Measurements from ENCODE around the gene PAM16.

PAM16 gene

DNA sequence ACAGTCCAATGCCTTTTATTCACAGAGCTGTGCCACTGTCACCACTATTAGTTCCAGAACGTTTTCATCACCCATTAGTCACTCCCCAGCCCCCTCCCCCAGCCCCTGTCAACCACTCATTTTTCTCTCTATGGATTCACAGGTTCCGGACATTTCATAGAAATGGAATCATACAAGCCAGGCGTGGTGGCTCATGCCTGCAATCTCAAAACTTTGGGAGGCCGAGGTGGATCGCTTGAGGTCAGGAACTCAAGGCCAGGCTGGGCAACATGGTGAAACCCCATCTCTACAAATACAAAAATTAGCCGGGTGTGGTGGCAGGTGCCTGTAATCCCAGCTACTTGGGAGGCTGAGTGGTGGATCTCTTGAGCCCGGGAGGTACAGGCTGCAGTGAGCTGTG is 759 bp upstream of the PAM16 start:
- TF ChIP-seq, protein P1, sequence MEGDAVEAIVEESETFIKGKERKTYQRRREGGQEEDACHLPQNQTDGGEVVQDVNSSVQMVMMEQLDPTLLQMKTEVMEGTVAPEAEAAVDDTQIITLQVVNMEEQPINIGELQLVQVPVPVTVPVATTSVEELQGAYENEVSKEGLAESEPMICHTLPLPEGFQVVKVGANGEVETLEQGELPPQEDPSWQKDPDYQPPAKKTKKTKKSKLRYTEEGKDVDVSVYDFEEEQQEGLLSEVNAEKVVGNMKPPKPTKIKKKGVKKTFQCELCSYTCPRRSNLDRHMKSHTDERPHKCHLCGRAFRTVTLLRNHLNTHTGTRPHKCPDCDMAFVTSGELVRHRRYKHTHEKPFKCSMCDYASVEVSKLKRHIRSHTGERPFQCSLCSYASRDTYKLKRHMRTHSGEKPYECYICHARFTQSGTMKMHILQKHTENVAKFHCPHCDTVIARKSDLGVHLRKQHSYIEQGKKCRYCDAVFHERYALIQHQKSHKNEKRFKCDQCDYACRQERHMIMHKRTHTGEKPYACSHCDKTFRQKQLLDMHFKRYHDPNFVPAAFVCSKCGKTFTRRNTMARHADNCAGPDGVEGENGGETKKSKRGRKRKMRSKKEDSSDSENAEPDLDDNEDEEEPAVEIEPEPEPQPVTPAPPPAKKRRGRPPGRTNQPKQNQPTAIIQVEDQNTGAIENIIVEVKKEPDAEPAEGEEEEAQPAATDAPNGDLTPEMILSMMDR (IDR thresholded peaks at IDR 0.05) = no peak
- Histone ChIP-seq H3K79me2 (no peaks in the 10 kb centered on the region), H2AFZ (peak overlapping the region; percentile 49), H3K36me3 (ENCODE audit: control insufficient read depth, insufficient read depth, low read length) (no peaks in the 10 kb centered on the region), H3K9me3 (ENCODE audit: control insufficient read depth, low read length) (no peaks in the 10 kb centered on the region), H3K4me3 (ENCODE audit: low read depth, low read length) (no peak overlapping the region), H3K4me1 (peaks cover 4% of the 10 kb centered on the region), H3K27me3 (ENCODE audit: control insufficient read depth, insufficient read depth, low read length) (no peaks in the 10 kb centered on the region), H3K27ac (no peak overlapping the region), H3K9ac (no peak overlapping the region), H3K4me2 (ENCODE audit: low read length) (no peak overlapping the region)

DNA sequence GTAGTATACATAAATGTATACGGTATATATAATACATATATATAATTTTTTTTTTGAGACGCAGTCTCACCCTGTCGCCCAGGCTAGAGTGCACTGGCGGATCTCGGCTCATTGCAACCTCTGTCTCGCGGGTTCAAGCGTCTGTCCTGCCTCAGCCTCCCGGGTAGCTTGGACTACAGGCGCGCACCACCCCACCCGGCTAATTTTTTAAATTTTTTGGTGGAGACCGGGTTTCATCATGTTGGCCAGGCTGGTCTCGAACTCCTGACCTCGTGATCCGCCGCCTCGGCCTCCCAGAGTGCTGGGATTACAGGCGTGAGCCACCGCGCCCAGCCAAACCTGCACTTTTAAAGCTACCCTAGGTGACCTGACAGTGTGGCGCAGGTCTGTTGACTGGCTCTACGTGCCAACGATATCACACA is 745 bp downstream of the PAM16 start:
- H3K4me2 ChIP-seq (ENCODE audit: low read length) = peak overlapping the region; percentile 93
- peak overlapping the region; percentile 52 for H3K27ac ChIP-seq
- H3K79me2 ChIP-seq = no peaks in the 10 kb centered on the region
- H3K4me1 ChIP-seq = peaks cover 4% of the 10 kb centered on the region
- H3K9me3 ChIP-seq (ENCODE audit: control insufficient read depth, low read length) = no peaks in the 10 kb centered on the region
- H2AFZ ChIP-seq = peak overlapping the region; percentile 76
- H3K4me3 ChIP-seq (ENCODE audit: low read depth, low read length) = peak overlapping the region; percentile 72
- no peaks in the 10 kb centered on the region for H3K36me3 ChIP-seq (ENCODE audit: control insufficient read depth, insufficient read depth, low read length)
- TF ChIP-seq, protein P1 (IDR thresholded peaks at IDR 0.05) = no peak
- no peak overlapping the region for H3K9ac ChIP-seq
- no peaks in the 10 kb centered on the region for H3K27me3 ChIP-seq (ENCODE audit: control insufficient read depth, insufficient read depth, low read length)

DNA sequence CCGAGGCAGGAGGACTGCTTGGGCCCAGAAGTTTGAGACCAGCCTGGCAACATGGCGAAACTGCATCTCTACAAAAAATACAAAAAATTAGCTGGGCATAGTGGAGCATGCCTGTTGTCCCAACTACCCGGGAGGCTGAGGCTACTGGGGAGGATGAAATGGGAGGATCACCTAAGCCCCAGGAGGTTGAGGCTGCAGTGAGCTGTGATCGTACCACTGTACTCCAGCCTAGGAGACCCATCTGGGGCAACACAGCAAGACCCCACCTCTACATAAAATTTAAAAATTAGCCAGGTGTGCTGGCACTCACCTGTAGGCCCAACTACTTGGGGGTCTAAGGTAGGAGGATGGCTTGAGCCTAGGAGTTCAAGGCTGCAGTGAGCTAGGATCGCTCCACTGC is 1.8 kb downstream of the PAM16 start:
- no peaks in the 10 kb centered on the region for H3K27me3 ChIP-seq (ENCODE audit: control insufficient read depth, insufficient read depth, low read length)
- H3K27ac ChIP-seq = no peak overlapping the region
- H3K79me2 ChIP-seq = no peaks in the 10 kb centered on the region
- TF ChIP-seq, protein P1 (IDR thresholded peaks at IDR 0.05) = no peak
- no peak overlapping the region for H3K9ac ChIP-seq
- H3K36me3 ChIP-seq (ENCODE audit: control insufficient read depth, insufficient read depth, low read length) = no peaks in the 10 kb centered on the region
- no peaks in the 10 kb centered on the region for H3K9me3 ChIP-seq (ENCODE audit: control insufficient read depth, low read length)
- no peak overlapping the region for H3K4me3 ChIP-seq (ENCODE audit: low read depth, low read length)
- no peak overlapping the region for H2AFZ ChIP-seq
- H3K4me2 ChIP-seq (ENCODE audit: low read length) = no peak overlapping the region
- H3K4me1 ChIP-seq = peaks cover 4% of the 10 kb centered on the region

DNA sequence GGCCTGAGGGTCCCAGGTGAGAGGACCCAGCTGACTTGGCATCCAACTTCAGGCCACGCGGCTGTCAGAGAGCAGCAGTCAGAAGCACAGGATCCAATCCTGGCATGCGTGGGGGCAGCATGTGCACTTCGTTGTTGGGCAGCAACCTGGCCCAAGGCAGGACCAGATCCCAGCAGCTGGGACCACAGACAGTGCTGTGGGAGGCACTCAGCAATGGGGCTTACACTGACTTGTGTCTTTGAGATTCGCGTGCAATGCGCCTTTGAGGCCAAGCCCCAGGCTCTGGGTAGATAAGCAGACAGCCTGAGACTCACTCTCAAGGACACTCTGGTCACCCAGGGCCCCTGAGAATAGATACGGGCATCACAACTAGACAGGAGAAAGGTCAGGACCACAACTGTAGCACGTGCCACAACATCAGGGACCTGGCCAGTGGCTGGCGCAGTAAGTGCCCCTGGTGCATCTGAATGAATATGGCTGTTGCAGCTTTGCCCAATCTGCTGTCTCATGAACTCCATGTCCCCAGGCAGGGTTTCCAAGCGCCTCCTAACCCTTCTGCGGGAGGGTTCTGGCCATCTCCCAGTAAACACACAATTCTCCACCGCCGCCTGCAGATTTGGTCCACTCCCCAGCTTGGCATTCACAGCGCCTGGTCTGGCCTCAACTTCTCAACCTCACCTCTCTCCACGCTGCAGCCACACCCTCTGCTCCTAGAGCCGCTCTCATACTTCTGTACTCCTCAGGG is 3.2 kb downstream of the PAM16 start:
- no peaks in the 10 kb centered on the region for H3K9me3 ChIP-seq (ENCODE audit: control insufficient read depth, low read length)
- TF ChIP-seq, protein P1 (IDR thresholded peaks at IDR 0.05) = no peak
- no peak overlapping the region for H3K4me3 ChIP-seq (ENCODE audit: low read depth, low read length)
- H3K79me2 ChIP-seq = peaks cover 10% of the 10 kb centered on the region
- H3K9ac ChIP-seq = no peak overlapping the region
- H3K27ac ChIP-seq = no peak overlapping the region
- H3K4me1 ChIP-seq = peaks cover 4% of the 10 kb centered on the region
- no peak overlapping the region for H3K4me2 ChIP-seq (ENCODE audit: low read length)
- no peaks in the 10 kb centered on the region for H3K27me3 ChIP-seq (ENCODE audit: control insufficient read depth, insufficient read depth, low read length)
- H3K36me3 ChIP-seq (ENCODE audit: control insufficient read depth, insufficient read depth, low read length) = no peaks in the 10 kb centered on the region
- H2AFZ ChIP-seq = no peak overlapping the region

DNA sequence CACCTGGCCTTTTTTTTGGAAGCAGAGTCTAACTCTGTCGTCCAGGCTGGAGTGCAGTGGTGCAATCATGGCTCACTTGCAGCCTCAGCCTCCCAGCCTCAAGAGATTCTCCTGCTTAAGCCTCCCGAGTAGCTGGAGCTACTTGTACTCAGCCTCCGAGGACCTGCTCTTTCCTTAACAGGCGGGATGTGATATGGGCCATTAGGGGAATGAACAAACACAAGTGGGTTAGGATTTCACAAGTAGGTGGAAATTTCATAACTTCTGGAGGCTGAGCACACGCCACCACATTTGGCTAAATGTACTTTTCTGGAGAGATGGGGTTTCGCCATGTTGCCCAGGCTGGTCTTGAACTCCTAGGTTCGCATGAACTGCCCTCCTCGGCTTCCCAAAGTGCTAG is 4.1 kb downstream of the PAM16 start:
- H3K27me3 ChIP-seq (ENCODE audit: control insufficient read depth, insufficient read depth, low read length) = no peaks in the 10 kb centered on the region
- H3K9ac ChIP-seq = no peak overlapping the region
- H3K79me2 ChIP-seq = peaks cover 18% of the 10 kb centered on the region
- TF ChIP-seq, protein P1 (IDR thresholded peaks at IDR 0.05) = no peak
- H3K4me3 ChIP-seq (ENCODE audit: low read depth, low read length) = no peak overlapping the region
- H3K9me3 ChIP-seq (ENCODE audit: control insufficient read depth, low read length) = no peaks in the 10 kb centered on the region
- H3K36me3 ChIP-seq (ENCODE audit: control insufficient read depth, insufficient read depth, low read length) = no peaks in the 10 kb centered on the region
- H3K4me1 ChIP-seq = peaks cover 4% of the 10 kb centered on the region
- H3K27ac ChIP-seq = no peak overlapping the region
- no peak overlapping the region for H3K4me2 ChIP-seq (ENCODE audit: low read length)
- no peak overlapping the region for H2AFZ ChIP-seq
